ENCODE results near the gene DAAM1. TPM values are rescaled to one million over a fixed set of nuclear protein-coding genes. Genes with fewer than 3 reads are reported as not detected.
A peak's percentile ranks its signal among the peaks of the same experiment; 100 is the strongest.

The DAAM1 gene
- total and polyA plus RNA-seq, 12 donors: 22.8 to 102 (median 75.2) TPM

- H3K36me3 ChIP-seq: no peaks in the 10 kb centered on the region
- DNase-seq (no peak), ATAC-seq (no peak)
- H3K27me3 ChIP-seq: no peaks in the 10 kb centered on the region
- WGBS, 2 donors: 75 to 78% methylated on average over 3 of the region's 3 CpGs
- no peak overlapping the region for H3K4me3 ChIP-seq
- no peak for TF ChIP-seq CTCF (IDR thresholded peaks at IDR 0.05)
- intact Hi-C loops (cut with DNase I): loop anchor here in 1 of 10 donors (10.0 kb wide), 1 partner anchor 119 kb away; no protein-coding TSS in a partner anchor
- no peaks in the 10 kb centered on the region for H3K9me3 ChIP-seq
- H3K4me1 ChIP-seq: peaks cover 14 to 88% (median 55%) of the 10 kb centered on the region in 9 donors
- H3K27ac ChIP-seq: peak overlapping the region in 5 of 10 donors; percentile 5 to 39 (median 35)
Observed at GRCh38 chr14:59313658-59314608, 125.5 kb downstream of the DAAM1 start.

GRCh38 chr14:59314953-59315599, 126.6 kb downstream of the DAAM1 start:
- no peak overlapping the region for H3K27ac ChIP-seq

GRCh38 chr14:59316151-59316830, 127.8 kb downstream of the DAAM1 start:
- no peak for ATAC-seq
- no peak overlapping the region for H3K4me3 ChIP-seq
- TF ChIP-seq CTCF (IDR thresholded peaks at IDR 0.05): no peak
- DNase-seq: no peak
- H3K27ac ChIP-seq: peak overlapping the region in 5 of 10 donors; percentile 9 to 87 (median 85)
- H3K4me1 ChIP-seq: peaks cover 14 to 94% (median 61%) of the 10 kb centered on the region in 9 donors
- H3K27me3 ChIP-seq: no peaks in the 10 kb centered on the region
- intact Hi-C loops (cut with DNase I): loop anchor here in 1 of 10 donors (10.0 kb wide), 1 partner anchor 121 kb away; no protein-coding TSS in a partner anchor
- H3K9me3 ChIP-seq: no peaks in the 10 kb centered on the region
- 20 to 28% methylated on average over 1 of the region's 1 CpG for WGBS, 2 donors
- no peaks in the 10 kb centered on the region for H3K36me3 ChIP-seq

More at GRCh38 chr14:59314953-59315599, 126.6 kb downstream of the DAAM1 start:
- 85 to 89% methylated on average over 5 of the region's 5 CpGs for WGBS, 2 donors
- DNase-seq (no peak), ATAC-seq (no peak)
- Histone ChIP-seq H3K36me3 (no peaks in the 10 kb centered on the region), H3K27me3 (no peaks in the 10 kb centered on the region), H3K4me3 (no peak overlapping the region), H3K4me1 (peaks cover 14 to 92% (median 54%) of the 10 kb centered on the region in 9 donors), H3K9me3 (no peaks in the 10 kb centered on the region)
- no peak for TF ChIP-seq CTCF (IDR thresholded peaks at IDR 0.05)
- intact Hi-C loops (cut with DNase I): loop anchor here in 1 of 10 donors (10.0 kb wide), 1 partner anchor 120 kb away; no protein-coding TSS in a partner anchor

GRCh38 chr14:59317346-59317745, 128.9 kb downstream of the DAAM1 start:
- peaks cover 14 to 94% (median 66%) of the 10 kb centered on the region in 9 donors for H3K4me1 ChIP-seq
- WGBS, 2 donors: 54 to 67% methylated on average over 2 of the region's 2 CpGs
- no peaks in the 10 kb centered on the region for H3K36me3 ChIP-seq
- H3K9me3 ChIP-seq: no peaks in the 10 kb centered on the region
- H3K27ac ChIP-seq: peak overlapping the region in 8 of 10 donors; percentile 48 to 87 (median 70)
- ATAC-seq (peak in 1 of 8 donors; percentile 11), DNase-seq (no peak)
- no peak overlapping the region for H3K4me3 ChIP-seq
- TF ChIP-seq CTCF (IDR thresholded peaks at IDR 0.05): no peak
- intact Hi-C loops (cut with DNase I): loop anchor here in 1 of 10 donors (10.0 kb wide), 1 partner anchor 123 kb away; no protein-coding TSS in a partner anchor
- H3K27me3 ChIP-seq: no peaks in the 10 kb centered on the region
